ENCODE data around the gene C17orf114.
A peak's percentile ranks its signal among the peaks of the same experiment; 100 is the strongest.
"Not testable (repeated sequence)": the region's sequence is repeated elsewhere in the genome, so short reads cannot be mapped to it uniquely, and the experiment has no call there.

Gene C17orf114

GRCh38 chr17:4837471-4838308 is 35.6 kb upstream of the C17orf114 start:
- Mint-ChIP-seq H3K4me3 (no peak overlapping the region), H3K4me1 (peaks cover 60% of the 10 kb centered on the region), H3K36me3 (ENCODE audit: low read depth) (peaks cover 8% of the 10 kb centered on the region), H3K27me3 (no peaks in the 10 kb centered on the region), H3K27ac (peak overlapping the region; percentile 68)
- no peak for ATAC-seq
- no peaks in the 10 kb centered on the region for H3K9me3 ChIP-seq (ENCODE audit: control insufficient read depth, low read length, poor library complexity, severe bottlenecking)
- DNase-seq, result no peak

- H3K9me3 ChIP-seq (ENCODE audit: control insufficient read depth, low read length, poor library complexity, severe bottlenecking), result no peaks in the 10 kb centered on the region
- Mint-ChIP-seq H3K27me3 (no peaks in the 10 kb centered on the region), H3K36me3 (ENCODE audit: low read depth) (peaks cover 8% of the 10 kb centered on the region), H3K4me3 (peak overlapping the region; percentile 68), H3K4me1 (peaks cover 55% of the 10 kb centered on the region), H3K27ac (peak overlapping the region; percentile 94)
- no peak for ATAC-seq
- no peak for DNase-seq
These were observed 34.1 kb upstream of the C17orf114 start for GRCh38 chr17:4836221-4836620.

GRCh38 chr17:4834681-4835020 is 32.5 kb upstream of the C17orf114 start:
- H3K9me3 ChIP-seq (ENCODE audit: control insufficient read depth, low read length, poor library complexity, severe bottlenecking), result no peaks in the 10 kb centered on the region
- peaks cover 8% of the 10 kb centered on the region for H3K36me3 Mint-ChIP-seq (ENCODE audit: low read depth)
- peaks cover 39% of the 10 kb centered on the region for H3K4me1 Mint-ChIP-seq
- no peaks in the 10 kb centered on the region for H3K27me3 Mint-ChIP-seq
- DNase-seq (no peak), ATAC-seq (no peak)
- H3K4me3 Mint-ChIP-seq, result peak overlapping the region; percentile 99
- H3K27ac Mint-ChIP-seq, result peak overlapping the region; percentile 94

- peaks cover 8% of the 10 kb centered on the region for H3K36me3 Mint-ChIP-seq (ENCODE audit: low read depth)
- DNase-seq (no peak), ATAC-seq (no peak)
- H3K4me3 Mint-ChIP-seq, result peak overlapping the region; percentile 99
- H3K27ac Mint-ChIP-seq, result peak overlapping the region; percentile 94
- peaks cover 34% of the 10 kb centered on the region for H3K4me1 Mint-ChIP-seq
- H3K9me3 ChIP-seq (ENCODE audit: control insufficient read depth, low read length, poor library complexity, severe bottlenecking), result no peaks in the 10 kb centered on the region
- no peaks in the 10 kb centered on the region for H3K27me3 Mint-ChIP-seq
These were observed 32.0 kb upstream of the C17orf114 start for GRCh38 chr17:4833941-4834680.

- Mint-ChIP-seq H3K36me3 (ENCODE audit: low read depth) (peaks cover 8% of the 10 kb centered on the region), H3K4me3 (peak within 1 kb of the TSS; percentile 99), H3K4me1 (peaks cover 33% of the 10 kb centered on the region), H3K27ac (peak within 1 kb of the TSS; percentile 94), H3K27me3 (no peaks in the 10 kb centered on the region)
- ATAC-seq (peak; percentile 88), DNase-seq (peak; percentile 81 to 91 (median 90))
- no peaks in the 10 kb centered on the region for H3K9me3 ChIP-seq (ENCODE audit: control insufficient read depth, low read length, poor library complexity, severe bottlenecking)
These were observed 31.2 kb upstream of the C17orf114 start, which contains the start of gene MINK1 for GRCh38 chr17:4833178-4833940. TSS of gene MINK1 (plus strand) at chr17:4833340. CDS start at chr17:4833584, 244 bp downstream.

- H3K4me3 Mint-ChIP-seq, result peak overlapping the region; percentile 94
These were observed 30.7 kb upstream of the C17orf114 start for GRCh38 chr17:4832829-4833177.

GRCh38 chr17:4827399-4827798 is 25.3 kb upstream of the C17orf114 start:
- Mint-ChIP-seq H3K27ac (no peak overlapping the region), H3K4me1 (peaks cover 2% of the 10 kb centered on the region), H3K36me3 (ENCODE audit: low read depth) (no peaks in the 10 kb centered on the region), H3K4me3 (no peak overlapping the region), H3K27me3 (no peaks in the 10 kb centered on the region)
- no peak for DNase-seq
- ATAC-seq, result no peak
- H3K9me3 ChIP-seq (ENCODE audit: control insufficient read depth, low read length, poor library complexity, severe bottlenecking), result no peaks in the 10 kb centered on the region

More at GRCh38 chr17:4832829-4833177, 30.7 kb upstream of the C17orf114 start:
- peaks cover 29% of the 10 kb centered on the region for H3K4me1 Mint-ChIP-seq
- peak; percentile 20 for ATAC-seq
- H3K27me3 Mint-ChIP-seq; DNase-seq; H3K36me3 Mint-ChIP-seq (ENCODE audit: low read depth); H3K9me3 ChIP-seq (ENCODE audit: control insufficient read depth, low read length, poor library complexity, severe bottlenecking): not testable (repeated sequence)
- peak overlapping the region; percentile 86 for H3K27ac Mint-ChIP-seq

- H3K4me3 Mint-ChIP-seq, result no peak overlapping the region
- peaks cover 3% of the 10 kb centered on the region for H3K36me3 Mint-ChIP-seq (ENCODE audit: low read depth)
- no peaks in the 10 kb centered on the region for H3K4me1 Mint-ChIP-seq
- DNase-seq, result no peak
- no peaks in the 10 kb centered on the region for H3K9me3 ChIP-seq (ENCODE audit: control insufficient read depth, low read length, poor library complexity, severe bottlenecking)
- H3K27ac Mint-ChIP-seq, result no peak overlapping the region
- no peaks in the 10 kb centered on the region for H3K27me3 Mint-ChIP-seq
- no peak for ATAC-seq
These were observed 21.4 kb upstream of the C17orf114 start for GRCh38 chr17:4823373-4824089.

GRCh38 chr17:4822835-4823234 is 20.7 kb upstream of the C17orf114 start:
- DNase-seq, result no peak
- peaks cover 3% of the 10 kb centered on the region for H3K36me3 Mint-ChIP-seq (ENCODE audit: low read depth)
- no peak overlapping the region for H3K27ac Mint-ChIP-seq
- H3K9me3 ChIP-seq (ENCODE audit: control insufficient read depth, low read length, poor library complexity, severe bottlenecking), result no peaks in the 10 kb centered on the region
- H3K4me3 Mint-ChIP-seq, result no peak overlapping the region
- ATAC-seq, result no peak
- H3K4me1 Mint-ChIP-seq, result no peaks in the 10 kb centered on the region
- no peaks in the 10 kb centered on the region for H3K27me3 Mint-ChIP-seq

- ATAC-seq, result no peak
- no peak overlapping the region for H3K4me3 Mint-ChIP-seq
- no peak for DNase-seq
- H3K36me3 Mint-ChIP-seq (ENCODE audit: low read depth), result peaks cover 7% of the 10 kb centered on the region
- peaks cover 3% of the 10 kb centered on the region for H3K4me1 Mint-ChIP-seq
- no peaks in the 10 kb centered on the region for H3K27me3 Mint-ChIP-seq
- no peak overlapping the region for H3K27ac Mint-ChIP-seq
- no peaks in the 10 kb centered on the region for H3K9me3 ChIP-seq (ENCODE audit: control insufficient read depth, low read length, poor library complexity, severe bottlenecking)
These were observed 16.1 kb upstream of the C17orf114 start for GRCh38 chr17:4818276-4818675.

GRCh38 chr17:4816826-4817225 is 14.7 kb upstream of the C17orf114 start:
- Mint-ChIP-seq H3K27ac (peak overlapping the region; percentile 45), H3K36me3 (ENCODE audit: low read depth) (peaks cover 7% of the 10 kb centered on the region), H3K4me3 (no peak overlapping the region), H3K27me3 (no peaks in the 10 kb centered on the region), H3K4me1 (peaks cover 6% of the 10 kb centered on the region)
- DNase-seq (no peak), ATAC-seq (no peak)
- no peaks in the 10 kb centered on the region for H3K9me3 ChIP-seq (ENCODE audit: control insufficient read depth, low read length, poor library complexity, severe bottlenecking)

- Mint-ChIP-seq H3K4me3 (no peak overlapping the region), H3K27ac (peak overlapping the region; percentile 61), H3K36me3 (ENCODE audit: low read depth) (peaks cover 11% of the 10 kb centered on the region), H3K27me3 (no peaks in the 10 kb centered on the region), H3K4me1 (peaks cover 9% of the 10 kb centered on the region)
- H3K9me3 ChIP-seq (ENCODE audit: control insufficient read depth, low read length, poor library complexity, severe bottlenecking), result no peaks in the 10 kb centered on the region
- no peak for DNase-seq
- ATAC-seq, result no peak
These were observed 13.0 kb upstream of the C17orf114 start for GRCh38 chr17:4815043-4815675.
